ENCODE data around the gene CLDN24.

Gene CLDN24

DNA sequence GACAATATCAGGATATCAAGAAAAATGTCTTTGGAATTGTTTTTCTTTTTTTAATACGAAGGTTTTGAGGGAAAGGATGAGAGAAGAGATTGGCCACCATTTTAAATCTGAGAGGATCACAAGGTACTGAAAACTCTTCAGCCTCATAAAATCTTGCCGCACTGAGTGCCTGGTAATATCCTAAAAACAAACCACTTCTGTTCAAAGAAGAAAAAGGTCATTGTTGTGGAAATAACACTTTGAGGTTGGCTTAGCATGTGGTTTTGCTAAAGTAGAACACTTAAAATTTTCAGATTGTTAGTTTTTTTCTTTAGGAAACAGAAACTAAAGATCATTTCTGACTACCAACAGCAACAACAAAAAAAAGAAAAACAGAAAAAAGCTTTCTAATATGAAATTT is 1.1 kb downstream of the CLDN24 start:
- DNase-seq (ENCODE audit: low read depth, low spot score) = no peak

GRCh38 chr4:183320211-183321059 is 1.8 kb downstream of the CLDN24 start, which contains the start of gene CLDN22:
Gene CLDN22 (minus strand): TSS chr4:183320276. CDS start chr4:183320218, 58 bp downstream.
- no peak for DNase-seq (ENCODE audit: low read depth, low spot score)

GRCh38 chr4:183318656-183319055 is 3.6 kb downstream of the CLDN24 start:
- no peak for DNase-seq (ENCODE audit: low read depth, low spot score)

DNA sequence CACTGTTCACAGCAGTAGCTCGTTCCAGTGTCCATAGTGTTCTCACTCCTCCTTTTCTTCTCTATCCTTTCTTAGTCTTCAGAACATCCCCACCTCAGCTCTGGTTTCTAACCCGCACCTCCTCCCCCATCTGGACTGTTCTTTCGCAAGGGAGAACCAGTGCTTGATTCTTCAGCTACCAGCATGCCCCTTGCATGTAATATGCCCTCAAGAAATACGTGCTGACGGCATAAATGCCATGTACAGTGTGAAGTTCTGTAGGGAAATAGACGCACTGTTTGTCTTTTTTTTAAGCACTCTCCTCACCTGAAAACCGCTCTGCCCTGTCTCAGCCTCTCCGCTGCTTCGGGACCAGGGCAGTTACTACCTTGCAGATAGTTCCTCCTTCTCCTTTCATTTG is 7.4 kb downstream of the CLDN24 start:
- DNase-seq (ENCODE audit: low read depth, low spot score) = no peak

- DNase-seq (ENCODE audit: low read depth, low spot score) = no peak
Observed at GRCh38 chr4:183314336-183314735, 7.9 kb downstream of the CLDN24 start.

DNA sequence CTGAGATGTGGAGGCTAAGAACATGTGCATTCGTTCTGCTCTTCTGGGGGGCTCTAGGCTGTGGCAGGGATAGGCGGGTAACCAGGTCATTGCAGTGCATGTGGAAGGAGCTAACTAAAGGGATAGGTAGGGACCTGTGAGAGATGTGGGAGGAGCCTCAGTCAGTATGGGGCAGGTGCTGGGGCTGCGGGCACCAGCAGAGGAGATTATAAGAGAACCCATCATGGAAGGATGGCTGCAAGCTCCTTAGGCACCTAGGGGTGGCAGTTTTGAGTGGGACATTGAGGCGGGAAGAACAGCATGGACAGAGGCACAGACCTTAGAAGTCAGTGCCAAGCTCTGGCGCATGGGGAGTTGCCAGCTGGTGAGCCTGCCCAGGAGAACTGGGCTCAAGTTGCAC is 9.4 kb downstream of the CLDN24 start:
- no peak for DNase-seq (ENCODE audit: low read depth, low spot score)

DNA sequence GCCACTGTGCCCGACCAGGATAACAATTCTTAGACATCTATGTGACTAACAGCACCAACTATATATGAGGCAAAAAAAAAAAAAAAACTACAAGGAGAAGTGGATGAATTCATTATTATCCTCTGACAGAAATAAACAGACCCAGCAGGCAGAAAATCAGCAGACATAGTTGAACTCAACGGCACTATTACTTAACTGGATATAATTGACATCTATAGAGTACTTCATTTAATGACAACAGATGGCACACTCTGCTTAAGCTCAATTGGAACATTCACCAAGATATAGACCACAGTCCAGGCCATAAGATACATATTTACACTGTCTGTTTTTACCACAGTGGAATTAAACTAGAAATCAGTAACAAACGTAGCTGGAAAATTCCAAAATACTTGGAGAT is 15.4 kb downstream of the CLDN24 start:
- DNase-seq (ENCODE audit: low read depth, low spot score) = no peak

DNA sequence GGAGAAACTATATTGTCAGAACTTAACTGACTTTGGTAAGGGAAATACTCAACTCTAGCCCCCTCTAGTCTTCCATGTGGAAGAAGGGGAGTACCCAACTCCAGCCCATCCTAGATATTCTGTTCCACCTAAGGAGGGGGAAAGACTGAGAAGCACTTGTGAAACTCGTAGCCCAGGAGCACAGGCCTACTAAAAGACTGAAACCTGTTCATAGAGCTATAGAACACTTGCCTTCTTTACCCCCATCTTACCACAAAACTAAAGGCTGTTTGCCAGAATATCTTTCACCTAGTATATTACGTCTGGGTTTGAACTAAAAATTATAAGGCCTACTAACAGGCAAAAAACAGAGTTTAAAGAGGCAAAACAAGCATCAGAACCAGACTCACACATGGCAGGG is 17.7 kb downstream of the CLDN24 start:
- no peak for DNase-seq (ENCODE audit: low read depth, low spot score)

GRCh38 chr4:183304067-183304466 is 18.2 kb downstream of the CLDN24 start:
- DNase-seq (ENCODE audit: low read depth, low spot score) = no peak

GRCh38 chr4:183303301-183303700 is 18.9 kb downstream of the CLDN24 start:
- no peak for DNase-seq (ENCODE audit: low read depth, low spot score)

DNA sequence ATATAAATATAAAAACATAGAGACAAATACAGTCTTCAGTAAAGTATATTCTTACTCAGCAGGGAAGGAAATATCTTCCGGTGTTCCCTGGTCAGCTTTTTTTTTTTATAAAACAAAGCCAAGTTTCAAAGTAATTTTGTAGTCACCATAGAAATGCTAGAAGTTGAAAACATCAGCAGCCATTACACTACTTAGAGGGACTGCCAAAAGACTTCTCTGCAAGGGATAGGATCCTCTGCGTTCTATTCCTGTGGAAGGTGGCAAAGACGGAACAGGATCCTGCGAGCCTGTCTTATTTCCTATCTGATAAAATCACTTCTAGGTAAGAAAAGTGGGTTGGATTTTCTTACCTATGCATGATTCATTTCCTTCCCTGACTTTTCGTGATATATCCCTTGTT is 21.6 kb downstream of the CLDN24 start:
- DNase-seq (ENCODE audit: low read depth, low spot score) = no peak

- DNase-seq (ENCODE audit: low read depth, low spot score) = no peak
Observed at GRCh38 chr4:183300070-183300469, 22.2 kb downstream of the CLDN24 start.

- DNase-seq (ENCODE audit: low read depth, low spot score) = no peak
Observed at GRCh38 chr4:183299464-183299863, 22.8 kb downstream of the CLDN24 start.

DNA sequence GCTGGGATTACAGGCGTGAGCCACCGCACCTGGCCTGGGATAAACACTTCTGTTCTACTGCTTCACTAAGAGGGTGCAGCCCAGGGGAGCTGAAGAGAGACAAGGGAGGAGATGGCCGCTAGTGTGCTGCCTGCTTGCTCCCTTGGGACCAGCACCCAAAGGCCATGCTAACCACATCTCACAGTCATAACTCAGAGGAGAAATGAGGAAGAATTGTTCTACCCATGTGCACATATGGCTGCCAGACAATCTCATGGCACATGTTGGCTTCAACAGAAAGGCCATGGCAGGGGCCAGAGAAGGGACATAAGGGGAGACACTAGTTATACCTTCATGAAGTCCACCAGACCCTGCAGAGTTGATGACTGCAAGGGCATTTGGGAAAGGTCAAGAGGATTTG is 24.6 kb downstream of the CLDN24 start:
- no peak for DNase-seq (ENCODE audit: low read depth, low spot score)

DNA sequence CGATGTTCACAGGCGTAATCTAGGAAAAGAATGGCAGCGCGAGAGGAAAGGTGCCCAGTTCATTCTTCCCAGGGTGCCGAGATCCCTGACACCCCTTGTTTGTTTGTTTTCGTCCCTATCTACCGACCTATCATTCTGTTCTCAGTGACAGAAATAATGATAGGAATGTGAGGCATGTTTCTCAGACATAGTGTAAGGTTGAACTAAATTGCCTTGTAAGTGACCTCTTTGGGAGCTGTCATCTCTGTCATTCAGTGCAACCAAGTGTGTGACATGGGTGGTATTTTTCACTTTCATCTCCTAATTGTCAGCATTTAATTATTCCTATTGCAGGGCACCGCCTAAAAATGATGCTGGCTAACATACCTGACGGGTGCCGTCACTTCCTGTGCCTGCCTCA is 26.5 kb downstream of the CLDN24 start:
- no peak for DNase-seq (ENCODE audit: low read depth, low spot score)

- no peak for DNase-seq (ENCODE audit: low read depth, low spot score)
Observed at GRCh38 chr4:183291070-183291469, 31.2 kb downstream of the CLDN24 start.

GRCh38 chr4:183289688-183290087 is 32.5 kb downstream of the CLDN24 start:
- DNase-seq (ENCODE audit: low read depth, low spot score) = no peak

DNA sequence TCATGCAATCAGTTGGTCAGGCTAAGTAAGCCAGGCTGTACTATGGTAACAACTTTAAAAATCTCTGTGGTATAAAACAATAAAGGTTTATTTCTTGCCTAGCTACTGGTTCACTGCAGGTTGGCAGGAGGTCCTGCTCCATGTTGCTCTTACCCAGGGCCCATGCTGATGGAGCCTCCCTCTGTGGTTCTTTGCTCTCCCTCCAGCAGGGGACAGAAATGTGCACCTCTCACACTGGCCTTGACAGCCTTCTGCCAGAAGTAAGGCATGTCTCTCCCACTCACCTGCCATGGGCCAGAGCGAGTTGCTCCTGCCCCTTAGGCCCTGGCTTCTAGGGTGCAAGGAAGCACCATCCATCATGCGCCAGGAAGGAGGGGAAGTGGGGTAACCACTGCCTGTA is 33.3 kb downstream of the CLDN24 start:
- no peak for DNase-seq (ENCODE audit: low read depth, low spot score)

GRCh38 chr4:183287677-183288076 is 34.5 kb downstream of the CLDN24 start:
- no peak for DNase-seq (ENCODE audit: low read depth, low spot score)

GRCh38 chr4:183287309-183287659 is 34.9 kb downstream of the CLDN24 start:
- DNase-seq (ENCODE audit: low read depth, low spot score) = no peak

DNA sequence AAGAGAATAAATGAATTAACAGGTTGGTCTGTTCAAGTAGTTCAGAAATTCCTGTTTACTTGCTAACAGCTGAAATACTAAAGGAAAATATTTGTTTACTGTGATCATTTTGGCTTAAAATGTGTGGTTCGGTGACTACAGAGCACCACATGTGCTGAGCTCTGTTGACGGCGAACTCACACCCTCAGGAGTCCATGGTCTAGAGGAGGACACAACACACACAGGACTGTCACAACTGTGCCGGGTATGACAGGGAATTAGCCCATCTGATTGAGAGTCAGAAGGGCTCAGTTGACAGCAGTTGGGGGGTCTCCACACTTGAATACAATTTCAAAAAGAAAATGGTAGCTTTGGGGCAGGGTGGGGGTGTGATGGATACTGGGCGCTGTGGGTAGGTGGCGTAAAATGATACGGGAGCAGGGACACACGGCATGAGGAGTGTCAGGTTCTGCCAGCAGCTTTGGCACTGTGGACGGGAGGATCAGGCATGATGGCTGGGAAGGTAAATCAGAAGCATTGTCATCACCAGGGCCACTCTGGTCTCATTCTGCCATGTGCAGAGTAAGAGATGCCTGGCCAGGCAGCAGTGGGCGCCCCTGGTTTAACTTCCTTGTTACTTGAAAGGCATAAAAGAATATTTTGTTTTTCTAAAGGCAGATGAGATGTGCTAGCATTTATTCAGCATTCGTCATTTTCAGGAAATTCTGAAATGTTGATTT is 35.5 kb downstream of the CLDN24 start:
- no peak for DNase-seq (ENCODE audit: low read depth, low spot score)

- DNase-seq (ENCODE audit: low read depth, low spot score) = no peak
Observed at GRCh38 chr4:183285886-183286285, 36.3 kb downstream of the CLDN24 start.

DNA sequence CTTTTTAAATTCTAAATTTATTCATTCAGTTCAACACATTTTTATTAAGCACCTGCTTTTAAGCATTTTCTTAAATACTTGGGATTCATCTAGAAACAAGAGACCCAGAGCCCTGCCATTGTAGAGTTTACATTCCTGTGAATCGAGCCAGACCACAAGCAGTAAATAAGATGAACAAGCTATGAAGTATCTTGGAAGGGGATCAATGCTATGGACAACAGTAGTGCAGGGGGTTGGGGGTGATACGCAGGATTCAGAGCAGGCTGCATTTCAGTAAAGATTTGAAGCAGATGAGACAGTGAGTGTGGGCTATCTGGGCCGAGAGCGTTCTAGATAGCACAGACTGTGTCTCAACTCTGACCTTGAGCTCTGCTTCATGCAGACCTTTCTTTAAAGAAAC is 37.3 kb downstream of the CLDN24 start:
- no peak for DNase-seq (ENCODE audit: low read depth, low spot score)

Measured in smooth muscle cell of the brain vasculature (primary cell).